ENCODE results near the gene MAPKAPK2. TPM values are rescaled to one million over a fixed set of nuclear protein-coding genes. Genes with fewer than 3 reads are reported as not detected.

The MAPKAPK2 gene
- total and polyA plus RNA-seq, 2 donors (not counting 1 experiment from before 2014, with no cell fraction given): 60.3 to 85.8 TPM

GRCh38 chr1:206702803-206703202 lies 18.1 kb downstream of the MAPKAPK2 start:
- no peak overlapping the region for H2AFZ ChIP-seq (ENCODE audit: insufficient read depth, low read depth, low read length, poor library complexity, severe bottlenecking)
- no peak overlapping the region for H3K4me3 ChIP-seq (ENCODE audit: control extremely low read depth in 1 of 5, extremely low read depth in 1 of 5, insufficient read depth in 1 of 5, low read depth in 2 of 5, low read length in 4 of 5)
- peak overlapping the region; percentile 12 for H3K27ac Mint-ChIP-seq
- DNase-seq: no peak
- H3K4me1 ChIP-seq (ENCODE audit: control insufficient read depth in 2 of 2, insufficient read depth in 2 of 2, low read length in 2 of 2): peaks cover 57 to 63% of the 10 kb centered on the region in 2 donors
- 100% methylated on average over 1 of the region's 1 CpG for WGBS (ENCODE audit: insufficient coverage)
- H3K4me1 Mint-ChIP-seq: peaks cover 85% of the 10 kb centered on the region
- H3K9me3 Mint-ChIP-seq (ENCODE audit: insufficient read depth): no peaks in the 10 kb centered on the region
- H3K9me3 ChIP-seq (ENCODE audit: control extremely low read depth in 1 of 3, control insufficient read depth in 2 of 3, insufficient read depth in 1 of 3, low read length in 2 of 3): no peaks in the 10 kb centered on the region
- POLR2A ChIA-PET: no interaction called here
- H3K79me2 ChIP-seq (ENCODE audit: control insufficient read depth, insufficient read depth, low read length): peaks cover 98% of the 10 kb centered on the region
- ATAC-seq (ENCODE audit: low read depth): no peak
- CTCF ChIA-PET: interaction anchor here (0.6 to 6.1 kb wide), 6 partner anchors 11 to 157 kb away, joined by 3 to 33 read pairs (median 6); partner anchors contain the start of gene DYRK3
- intact Hi-C loops (cut with micrococcal nuclease): loop anchor here (2.0 kb wide), 1 partner anchor 16 kb away; no protein-coding TSS in a partner anchor
- H3K36me3 ChIP-seq (replicated peaks in 1 of 2; ENCODE audit: control extremely low read depth in 1 of 2, control insufficient read depth in 1 of 2, extremely low read depth in 1 of 2, insufficient read depth in 2 of 2, low read length in 1 of 2): peaks cover under 1 to 8% of the 10 kb centered on the region in 2 experiments
- H3K27me3 Mint-ChIP-seq: no peaks in the 10 kb centered on the region
- H4K20me1 ChIP-seq (ENCODE audit: control insufficient read depth, insufficient read depth, low read length, poor library complexity, severe bottlenecking): peaks cover 94% of the 10 kb centered on the region
- no peaks in the 10 kb centered on the region for H3K27me3 ChIP-seq (replicated peaks in 1 of 4; ENCODE audit: control extremely low read depth in 1 of 4, control insufficient read depth in 3 of 4, insufficient read depth in 4 of 4, low read length in 3 of 4)
- H3K4me2 ChIP-seq (replicated peaks; ENCODE audit: low read depth, low read length, poor library complexity, severe bottlenecking): peak overlapping the region; percentile 32
- no peak overlapping the region for H3K4me3 Mint-ChIP-seq
- peak overlapping the region in 1 of 2 donors; percentile 14 for H3K27ac ChIP-seq (ENCODE audit: low read length in 2 of 2)
- H3K9ac ChIP-seq (ENCODE audit: low read length): no peak overlapping the region
- no peak for TF ChIP-seq EZH2 (IDR thresholded peaks at IDR 0.05; ENCODE audit: borderline replicate concordance, insufficient read depth, low read depth, low read length, poor library complexity, severe bottlenecking)
- no peak for TF ChIP-seq CTCF (IDR thresholded peaks at IDR 0.05)

GRCh38 chr1:206703661-206704060 lies 19.0 kb downstream of the MAPKAPK2 start:
- H3K4me3 Mint-ChIP-seq: peak overlapping the region; percentile 63
- peak overlapping the region; percentile 32 for H3K4me2 ChIP-seq (replicated peaks; ENCODE audit: low read depth, low read length, poor library complexity, severe bottlenecking)
- no peaks in the 10 kb centered on the region for H3K9me3 ChIP-seq (ENCODE audit: control extremely low read depth in 1 of 3, control insufficient read depth in 2 of 3, insufficient read depth in 1 of 3, low read length in 2 of 3)
- peaks cover 98% of the 10 kb centered on the region for H3K79me2 ChIP-seq (ENCODE audit: control insufficient read depth, insufficient read depth, low read length)
- no peak overlapping the region for H3K27ac ChIP-seq (ENCODE audit: low read length in 2 of 2)
- H3K9ac ChIP-seq (ENCODE audit: low read length): no peak overlapping the region
- CTCF ChIA-PET: interaction anchor here (1.0 to 6.1 kb wide), 6 partner anchors 10 to 160 kb away, joined by 3 to 33 read pairs (median 6); partner anchors contain the start of gene DYRK3
- H4K20me1 ChIP-seq (ENCODE audit: control insufficient read depth, insufficient read depth, low read length, poor library complexity, severe bottlenecking): peaks cover 94% of the 10 kb centered on the region
- no peaks in the 10 kb centered on the region for H3K27me3 ChIP-seq (replicated peaks in 1 of 4; ENCODE audit: control extremely low read depth in 1 of 4, control insufficient read depth in 3 of 4, insufficient read depth in 4 of 4, low read length in 3 of 4)
- ATAC-seq (ENCODE audit: low read depth): peak; percentile 67
- DNase-seq: peak; percentile 62
- H3K36me3 ChIP-seq (replicated peaks in 1 of 2; ENCODE audit: control extremely low read depth in 1 of 2, control insufficient read depth in 1 of 2, extremely low read depth in 1 of 2, insufficient read depth in 2 of 2, low read length in 1 of 2): peaks cover 0 to 5% of the 10 kb centered on the region in 2 experiments
- POLR2A ChIA-PET: interaction anchor here (0.5 to 0.9 kb wide), 3 partner anchors 16 to 122 kb away, joined by 3 to 10 read pairs (median 3); no protein-coding TSS in a partner anchor
- H3K9me3 Mint-ChIP-seq (ENCODE audit: insufficient read depth): no peaks in the 10 kb centered on the region
- H3K27me3 Mint-ChIP-seq: no peaks in the 10 kb centered on the region
- intact Hi-C loops (cut with micrococcal nuclease): loop anchor here (2.0 kb wide), 2 partner anchors 15 to 17 kb away; no protein-coding TSS in a partner anchor
- H2AFZ ChIP-seq (ENCODE audit: insufficient read depth, low read depth, low read length, poor library complexity, severe bottlenecking): no peak overlapping the region
- TF ChIP-seq EZH2 (IDR thresholded peaks at IDR 0.05; ENCODE audit: borderline replicate concordance, insufficient read depth, low read depth, low read length, poor library complexity, severe bottlenecking) (no peak), CTCF (IDR thresholded peaks at IDR 0.05) (no peak)
- peak overlapping the region in 1 of 5 experiments; percentile 19 for H3K4me3 ChIP-seq (ENCODE audit: control extremely low read depth in 1 of 5, extremely low read depth in 1 of 5, insufficient read depth in 1 of 5, low read depth in 2 of 5, low read length in 4 of 5)
- H3K27ac Mint-ChIP-seq: peak overlapping the region; percentile 61
- WGBS (ENCODE audit: insufficient coverage): 32% methylated on average over 3 of the region's 4 CpGs
- H3K4me1 Mint-ChIP-seq: peaks cover 89% of the 10 kb centered on the region
- peaks cover 66 to 71% of the 10 kb centered on the region in 2 donors for H3K4me1 ChIP-seq (ENCODE audit: control insufficient read depth in 2 of 2, insufficient read depth in 2 of 2, low read length in 2 of 2)
